Measurements from ENCODE around the gene CPA2.
A peak's percentile ranks its signal among the peaks of the same experiment; 100 is the strongest.

The CPA2 gene

GRCh38 chr7:130322615-130323014, 56.0 kb downstream of the CPA2 start:
- Mint-ChIP-seq H3K27ac (peak overlapping the region; percentile 22 to 63 (median 49)), H3K27me3 (ENCODE audit: low read depth) (no peaks in the 10 kb centered on the region), H3K4me3 (no peak overlapping the region), H3K4me1 (peaks cover 42% of the 10 kb centered on the region), H3K36me3 (ENCODE audit: low read depth) (no peaks in the 10 kb centered on the region), H3K9me3 (no peaks in the 10 kb centered on the region)
- no peak for TF ChIP-seq CTCF (IDR thresholded peaks at IDR 0.05; ENCODE audit: unreplicated experiment in 3 of 3)

- Mint-ChIP-seq H3K27ac (peak overlapping the region; percentile 21 to 63 (median 49)), H3K27me3 (ENCODE audit: low read depth) (no peaks in the 10 kb centered on the region), H3K4me3 (no peak overlapping the region), H3K36me3 (ENCODE audit: low read depth) (no peaks in the 10 kb centered on the region), H3K9me3 (no peaks in the 10 kb centered on the region), H3K4me1 (peaks cover 28% of the 10 kb centered on the region)
- no peak for TF ChIP-seq CTCF (IDR thresholded peaks at IDR 0.05; ENCODE audit: unreplicated experiment in 3 of 3)
Measured at GRCh38 chr7:130324306-130324943, 57.8 kb downstream of the CPA2 start.

GRCh38 chr7:130329681-130330080, 63.0 kb downstream of the CPA2 start:
- Mint-ChIP-seq H3K36me3 (ENCODE audit: low read depth) (no peaks in the 10 kb centered on the region), H3K9me3 (no peaks in the 10 kb centered on the region), H3K4me1 (peaks cover 54% of the 10 kb centered on the region), H3K27ac (peak overlapping the region; percentile 58 to 82 (median 68)), H3K4me3 (no peak overlapping the region), H3K27me3 (ENCODE audit: low read depth) (no peaks in the 10 kb centered on the region)
- no peak for TF ChIP-seq CTCF (IDR thresholded peaks at IDR 0.05; ENCODE audit: unreplicated experiment in 3 of 3)

- H3K4me3 Mint-ChIP-seq: no peak overlapping the region
- peaks cover 4% of the 10 kb centered on the region for H3K9me3 Mint-ChIP-seq
Measured at GRCh38 chr7:130332259-130333053, 65.8 kb downstream of the CPA2 start.

GRCh38 chr7:130333832-130334231, 67.2 kb downstream of the CPA2 start:
- no peak for TF ChIP-seq CTCF (IDR thresholded peaks at IDR 0.05; ENCODE audit: unreplicated experiment in 3 of 3)
- Mint-ChIP-seq H3K36me3 (ENCODE audit: low read depth) (no peaks in the 10 kb centered on the region), H3K4me1 (peaks cover 68% of the 10 kb centered on the region), H3K27me3 (ENCODE audit: low read depth) (no peaks in the 10 kb centered on the region), H3K4me3 (no peak overlapping the region), H3K9me3 (peaks cover 4% of the 10 kb centered on the region), H3K27ac (peak overlapping the region in 2 of 3 experiments; percentile 80 to 87)

More at GRCh38 chr7:130332259-130333053, 65.8 kb downstream of the CPA2 start:
- no peaks in the 10 kb centered on the region for H3K36me3 Mint-ChIP-seq (ENCODE audit: low read depth)
- H3K4me1 Mint-ChIP-seq: peaks cover 60% of the 10 kb centered on the region
- peak overlapping the region; percentile 10 to 87 (median 71) for H3K27ac Mint-ChIP-seq
- no peaks in the 10 kb centered on the region for H3K27me3 Mint-ChIP-seq (ENCODE audit: low read depth)
- TF ChIP-seq CTCF (IDR thresholded peaks at IDR 0.05; ENCODE audit: unreplicated experiment in 3 of 3): no peak

All from nephron (organoid).